HUDEP-2 (cell line): ENCODE data around the gene P3H2.

Source experiments
- DNase-seq, 76 experiments: peaks; one replicate each; lab custom pipeline; 2025; ENCODE audit not compliant: unreplicated experiment in 76 of 76; lab: John Stamatoyannopoulos, UW

P3H2 gene

DNA sequence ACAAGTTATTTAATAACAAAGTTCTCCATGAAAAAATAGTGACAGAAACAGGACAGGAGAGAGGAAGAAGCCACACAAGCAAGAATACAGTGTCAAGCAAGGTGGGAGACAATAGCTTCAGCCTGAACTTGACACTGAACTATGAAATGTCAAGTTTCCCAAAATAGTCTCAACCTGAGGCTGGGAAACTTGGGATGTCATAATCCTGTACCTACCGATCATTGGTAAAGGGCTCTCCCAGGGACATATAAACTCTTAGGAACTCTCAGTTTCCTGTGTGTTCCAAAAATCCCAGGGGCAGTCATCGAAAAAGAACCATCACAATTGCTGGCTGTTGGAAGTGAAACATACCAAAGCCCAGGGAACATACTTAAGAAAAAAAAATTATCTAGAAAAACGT is 211.6 kb downstream of the P3H2 start:
- no peak for DNase-seq

DNA sequence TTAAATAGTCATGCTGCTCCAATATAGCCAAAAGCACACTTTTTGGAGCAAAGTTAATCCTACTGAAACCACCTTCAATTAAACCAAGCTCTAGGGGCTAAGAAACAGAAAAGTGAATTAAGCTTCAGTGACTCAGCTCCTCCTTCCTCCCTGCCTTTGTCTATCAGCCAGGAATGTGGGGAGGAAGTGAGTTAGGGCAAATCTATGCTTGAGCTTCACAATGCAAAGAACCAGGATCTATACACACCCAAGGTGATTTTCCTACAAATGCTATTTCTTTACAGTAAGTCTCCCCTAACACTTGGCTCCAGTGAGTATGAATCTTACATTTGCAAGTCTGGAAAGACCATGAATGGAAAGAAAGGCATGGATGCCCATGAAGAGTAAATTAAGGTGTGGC is 212.1 kb downstream of the P3H2 start:
- DNase-seq = no peak

DNA sequence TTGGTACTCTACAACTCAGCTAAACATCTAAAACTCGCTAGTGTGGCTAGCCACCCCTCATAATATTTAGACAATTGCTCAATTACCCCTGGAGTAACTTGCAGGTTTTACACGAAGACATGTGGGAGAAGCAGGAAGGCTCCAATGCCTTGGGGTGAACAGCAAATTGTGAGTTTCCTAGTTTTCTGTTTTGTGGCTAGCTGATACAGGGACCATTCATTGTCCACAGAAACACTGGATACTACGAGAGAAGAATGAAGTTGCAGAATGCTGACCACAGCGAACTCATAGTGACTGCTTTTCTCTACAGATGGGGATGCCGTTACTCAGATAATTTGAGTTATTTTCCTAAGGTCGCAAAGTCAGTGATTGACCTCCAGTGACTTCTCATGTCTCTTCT is 212.9 kb downstream of the P3H2 start:
- DNase-seq = no peak
